Hepatocyte (in vitro differentiated cells): ENCODE results near the gene GNA14. TPM values are rescaled to one million over a fixed set of nuclear protein-coding genes. Genes with fewer than 3 reads are reported as not detected.

Source experiments
- DNase-seq: peaks from one replicate; pipeline ENCODE4 v3.0.0-alpha.2; 2016; ENCODE audit warnings: low spot score
- H2AFZ ChIP-seq: fragments of 200-600 bp; sonication (generic); 2 replicates; pipeline ENCODE4 v1.6.0; 2016; ENCODE audit warnings: antibody characterized with exemption, mild to moderate bottlenecking
- H3K27ac ChIP-seq: fragments of 200-600 bp; sonication (generic); 2 replicates; pipeline ENCODE4 v1.5.1; 2016; ENCODE audit warnings: mild to moderate bottlenecking
- H3K27me3 ChIP-seq: fragments of 200-600 bp; sonication (generic); 2 replicates; pipeline ENCODE4 v1.6.1; 2016
- H3K36me3 ChIP-seq: fragments of 200-600 bp; sonication (generic); replicated peaks from 2 replicates; pipeline ENCODE4 v1.5.1; 2016; ENCODE audit warnings: low read depth; ENCODE audit not compliant: insufficient read depth
- H3K4me1 ChIP-seq: fragments of 200-600 bp; sonication (generic); 2 replicates; pipeline ENCODE4 v1.5.1; 2016; ENCODE audit warnings: mild to moderate bottlenecking, moderate library complexity; ENCODE audit not compliant: insufficient read depth
- H3K4me2 ChIP-seq: fragments of 200-600 bp; sonication (generic); 2 replicates; pipeline ENCODE4 v1.6.0; 2016
- H3K4me3 ChIP-seq: fragments of 200-600 bp; sonication (generic); 2 replicates; pipeline ENCODE4 v1.5.1; 2016; ENCODE audit warnings: mild to moderate bottlenecking
- H3K79me2 ChIP-seq: fragments of 200-600 bp; sonication (generic); 2 replicates; pipeline ENCODE4 v1.6.0; 2017; ENCODE audit warnings: mild to moderate bottlenecking
- H3K9me2 ChIP-seq: fragments of 200-600 bp; sonication (generic); replicated peaks from 2 replicates; pipeline ENCODE4 v1.6.0; 2017; ENCODE audit warnings: mild to moderate bottlenecking; ENCODE audit not compliant: insufficient read depth
- H3K9me3 ChIP-seq: fragments of 200-600 bp; sonication (generic); 2 replicates; pipeline ENCODE4 v1.5.1; 2016; ENCODE audit warnings: low read depth, mild to moderate bottlenecking
- H4K20me1 ChIP-seq: fragments of 200-600 bp; sonication (generic); 2 replicates; pipeline ENCODE4 v1.6.0; 2016; ENCODE audit warnings: mild to moderate bottlenecking; ENCODE audit not compliant: insufficient read depth, poor library complexity, severe bottlenecking
- CTCF ChIP-seq: fragments of 200-600 bp; sonication (generic); IDR thresholded peaks from 2 replicates; pipeline ENCODE4 v1.5.1; 2016; ENCODE audit warnings: antibody characterized with exemption, mild to moderate bottlenecking; ENCODE audit not compliant: poor library complexity
- EZH2 ChIP-seq: fragments of 200-600 bp; sonication (generic); IDR thresholded peaks from 2 replicates; pipeline ENCODE4 v1.6.1; 2016; ENCODE audit warnings: antibody characterized with exemption, mild to moderate bottlenecking, borderline replicate concordance
- EZH2phosphoT487 ChIP-seq: fragments of 200-600 bp; sonication (generic); IDR thresholded peaks from one replicate; pipeline ENCODE4 v1.6.1; 2018; ENCODE audit warnings: antibody characterized with exemption, mild to moderate bottlenecking, low read depth, moderate library complexity; ENCODE audit not compliant: unreplicated experiment, severe bottlenecking
- whole genome bisulfite sequencing: methylation state at CpG from one replicate; pipeline ENCODE4 v1.1.6; 2016; ENCODE audit warnings: low lambda C conversion rate; ENCODE audit errors: missing lambda C conversion rate; 5-methylcytosine and 5-hydroxymethylcytosine counted together
- polyA plus RNA-seq: library from polyadenylated mRNA; unstranded; fragments of >200 nt; fragmentation: Nextera tagmentation; extraction: Ambion mirVana; gene quantifications from 2 replicates; pipeline ENCODE4 v1.2.1, GENCODE V29; 2016
- total RNA-seq: library from RNA; depleted of rRNA; stranded (reverse); fragments of >200 nt; gene quantifications from 2 replicates; pipeline ENCODE4 v1.2.3, GENCODE V29; 2014

The GNA14 gene
- total and polyA plus RNA-seq, 2 experiments from 2014 or later = 1.2 to 3.1 TPM

GRCh38 chr9:77677957-77678535 is 29.9 kb upstream of the GNA14 start:
- H3K4me2 ChIP-seq = no peak overlapping the region
- no peaks in the 10 kb centered on the region for H3K27me3 ChIP-seq
- no peak overlapping the region for H2AFZ ChIP-seq
- H3K4me3 ChIP-seq = no peak overlapping the region
- H4K20me1 ChIP-seq = no peaks in the 10 kb centered on the region
- peaks cover 7% of the 10 kb centered on the region for H3K4me1 ChIP-seq
- no peak for DNase-seq
- WGBS = 68% methylated on average over 7 of the region's 7 CpGs
- no peak for TF ChIP-seq CTCF
- TF ChIP-seq EZH2 = no peak
- no peaks in the 10 kb centered on the region for H3K9me2 ChIP-seq
- H3K9me3 ChIP-seq = no peaks in the 10 kb centered on the region
- H3K79me2 ChIP-seq = no peaks in the 10 kb centered on the region
- H3K27ac ChIP-seq = peak overlapping the region; percentile 23
- H3K36me3 ChIP-seq = no peaks in the 10 kb centered on the region

- Histone ChIP-seq H3K27me3 (no peaks in the 10 kb centered on the region), H3K4me3 (no peak overlapping the region), H3K79me2 (no peaks in the 10 kb centered on the region), H3K9me3 (no peaks in the 10 kb centered on the region), H2AFZ (no peak overlapping the region), H3K9me2 (no peaks in the 10 kb centered on the region), H4K20me1 (no peaks in the 10 kb centered on the region), H3K27ac (peak overlapping the region; percentile 23), H3K36me3 (no peaks in the 10 kb centered on the region), H3K4me1 (peaks cover 7% of the 10 kb centered on the region), H3K4me2 (no peak overlapping the region)
- DNase-seq = no peak
- TF ChIP-seq CTCF (no peak), EZH2phosphoT487 (no peak), EZH2 (no peak)
- WGBS = 68% methylated on average over 4 of the region's 4 CpGs
These were observed 29.3 kb upstream of the GNA14 start for GRCh38 chr9:77677397-77677796.

DNA sequence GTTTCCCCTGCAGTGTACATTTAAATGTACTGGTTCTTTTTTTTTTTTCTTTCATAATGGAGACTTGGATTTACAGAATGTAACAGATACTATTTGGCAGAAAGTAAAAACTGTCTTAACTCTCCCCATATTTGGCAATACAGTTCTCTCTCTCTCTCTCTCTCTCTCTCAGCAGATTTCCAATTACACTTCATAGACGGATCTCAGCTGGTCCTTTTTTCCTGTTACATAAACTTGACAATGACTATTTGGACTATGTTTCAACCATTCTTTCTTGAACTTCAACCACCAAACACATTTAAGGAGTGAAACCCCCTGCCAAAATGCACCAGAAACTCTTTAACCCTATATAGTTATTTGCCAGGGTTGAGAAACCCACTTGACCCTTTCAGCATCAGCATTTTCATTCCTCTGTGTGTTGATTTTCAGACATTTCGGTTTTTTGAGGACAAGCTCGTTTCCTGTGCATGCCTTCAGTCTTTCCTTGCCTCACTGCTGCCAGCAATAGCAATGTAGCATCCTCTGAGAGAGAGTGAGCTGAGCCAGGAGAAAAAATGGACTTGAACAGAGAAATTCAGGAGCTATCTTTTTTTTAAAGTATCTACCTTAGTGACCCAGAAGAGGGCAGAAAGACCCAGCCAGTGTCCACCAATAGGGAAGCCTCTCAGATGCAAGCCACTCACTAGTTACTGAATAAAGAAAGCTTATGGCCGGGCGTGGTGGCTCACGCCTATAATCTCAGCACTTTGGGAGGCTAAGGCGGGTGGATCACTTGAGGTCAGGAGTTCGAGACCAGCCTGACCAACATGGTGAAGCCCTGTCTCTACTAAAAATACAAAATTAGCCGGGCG is 26.0 kb upstream of the GNA14 start:
- H3K36me3 ChIP-seq = no peaks in the 10 kb centered on the region
- no peak for DNase-seq
- H3K79me2 ChIP-seq = no peaks in the 10 kb centered on the region
- H3K9me2 ChIP-seq = no peaks in the 10 kb centered on the region
- H3K9me3 ChIP-seq = no peaks in the 10 kb centered on the region
- H3K4me1 ChIP-seq = peaks cover 7% of the 10 kb centered on the region
- WGBS = 87% methylated on average over 10 of the region's 10 CpGs
- no peak overlapping the region for H3K4me2 ChIP-seq
- no peaks in the 10 kb centered on the region for H3K27me3 ChIP-seq
- H3K4me3 ChIP-seq = no peak overlapping the region
- peak overlapping the region; percentile 24 for H2AFZ ChIP-seq
- H3K27ac ChIP-seq = peak overlapping the region; percentile 75
- no peak for TF ChIP-seq EZH2
- TF ChIP-seq EZH2phosphoT487 = no peak
- H4K20me1 ChIP-seq = no peaks in the 10 kb centered on the region

DNA sequence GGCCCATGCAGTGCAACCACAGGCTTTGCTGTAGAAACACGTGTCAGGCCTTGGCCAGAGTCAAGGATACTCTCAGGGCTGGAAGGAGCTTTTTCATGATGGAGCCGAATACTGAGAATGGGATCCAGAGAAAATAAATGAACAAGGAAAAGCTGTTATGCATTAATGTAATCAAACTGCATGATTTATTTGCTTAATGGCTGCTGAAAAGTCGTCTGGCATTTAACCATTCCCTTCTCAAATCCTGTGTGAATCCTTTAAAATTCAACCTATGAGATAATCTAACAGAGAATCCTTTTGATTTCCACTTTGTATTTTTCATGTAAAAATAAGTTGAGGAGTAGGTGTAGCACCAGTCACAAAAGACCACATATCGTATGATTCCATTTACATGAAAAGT is 24.1 kb upstream of the GNA14 start:
- H3K27ac ChIP-seq = peak overlapping the region; percentile 75
- H3K4me3 ChIP-seq = no peak overlapping the region
- H3K9me2 ChIP-seq = no peaks in the 10 kb centered on the region
- H3K79me2 ChIP-seq = no peaks in the 10 kb centered on the region
- WGBS = 64% methylated on average over 4 of the region's 4 CpGs
- peaks cover 10% of the 10 kb centered on the region for H3K4me1 ChIP-seq
- H4K20me1 ChIP-seq = no peaks in the 10 kb centered on the region
- no peaks in the 10 kb centered on the region for H3K36me3 ChIP-seq
- no peaks in the 10 kb centered on the region for H3K27me3 ChIP-seq
- H2AFZ ChIP-seq = no peak overlapping the region
- no peak for DNase-seq
- no peak for TF ChIP-seq CTCF
- TF ChIP-seq EZH2 = no peak
- no peak for TF ChIP-seq EZH2phosphoT487
- no peak overlapping the region for H3K4me2 ChIP-seq
- H3K9me3 ChIP-seq = no peaks in the 10 kb centered on the region
